Stimulated activated CD4-positive, alpha-beta T cell treated with anti-CD3 and anti-CD28 coated beads, Interleukin-12 subunit alpha, Interleukin-12 subunit beta, amount 100 ng/mL, for 48 hours (primary cell): Measurements from ENCODE around the gene PPP2R5D.

Experiments
- DNase-seq, 3 donors: peaks; one replicate each; pipeline ENCODE4 v3.0.0-alpha.2; 2020; ENCODE audit warnings: low read depth in 2 of 3, low spot score in 1 of 3

Gene PPP2R5D

GRCh38 chr6:43053545-43054205 is 69.3 kb downstream of the PPP2R5D start, which contains the start of gene CUL7:
Gene CUL7, minus strand, starts transcription at chr6:43053851. Its CDS starts 1,063 bp downstream, at chr6:43052788.
- DNase-seq: peak; percentile 78 to 90 (median 82)

GRCh38 chr6:43054206-43054943 is 70.0 kb downstream of the PPP2R5D start:
- DNase-seq: no peak

GRCh38 chr6:43055966-43056365 is 71.6 kb downstream of the PPP2R5D start:
- no peak for DNase-seq

GRCh38 chr6:43058531-43058930 is 74.2 kb downstream of the PPP2R5D start:
- no peak for DNase-seq

GRCh38 chr6:43059168-43060033 is 75.0 kb downstream of the PPP2R5D start, which contains the start of the genes KLC4 and MRPL2:
Gene KLC4, plus strand, starts transcription at chr6:43059631. Its CDS starts 1,705 bp downstream, at chr6:43061336.
Gene MRPL2, minus strand, starts transcription at chr6:43059434. Its CDS starts 53 bp downstream, at chr6:43059381.
- peak; percentile 96 to 97 (median 97) for DNase-seq

GRCh38 chr6:43060034-43060754 is 75.8 kb downstream of the PPP2R5D start:
- no peak for DNase-seq

GRCh38 chr6:43060755-43061633 is 76.6 kb downstream of the PPP2R5D start:
- DNase-seq: no peak

- no peak for DNase-seq
Measured at GRCh38 chr6:43061861-43062260, 77.5 kb downstream of the PPP2R5D start.
